Bone marrow (tissue), 2 donors: ENCODE measurements around the gene MMP25.
A peak's percentile ranks its signal among the peaks of the same experiment; 100 is the strongest.

ENCODE experiments used
- DNase-seq, 2 donors: peaks; one replicate each; lab custom pipeline; 2025; lab: John Stamatoyannopoulos, UW

The MMP25 gene, protein sequence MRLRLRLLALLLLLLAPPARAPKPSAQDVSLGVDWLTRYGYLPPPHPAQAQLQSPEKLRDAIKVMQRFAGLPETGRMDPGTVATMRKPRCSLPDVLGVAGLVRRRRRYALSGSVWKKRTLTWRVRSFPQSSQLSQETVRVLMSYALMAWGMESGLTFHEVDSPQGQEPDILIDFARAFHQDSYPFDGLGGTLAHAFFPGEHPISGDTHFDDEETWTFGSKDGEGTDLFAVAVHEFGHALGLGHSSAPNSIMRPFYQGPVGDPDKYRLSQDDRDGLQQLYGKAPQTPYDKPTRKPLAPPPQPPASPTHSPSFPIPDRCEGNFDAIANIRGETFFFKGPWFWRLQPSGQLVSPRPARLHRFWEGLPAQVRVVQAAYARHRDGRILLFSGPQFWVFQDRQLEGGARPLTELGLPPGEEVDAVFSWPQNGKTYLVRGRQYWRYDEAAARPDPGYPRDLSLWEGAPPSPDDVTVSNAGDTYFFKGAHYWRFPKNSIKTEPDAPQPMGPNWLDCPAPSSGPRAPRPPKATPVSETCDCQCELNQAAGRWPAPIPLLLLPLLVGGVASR

DNA sequence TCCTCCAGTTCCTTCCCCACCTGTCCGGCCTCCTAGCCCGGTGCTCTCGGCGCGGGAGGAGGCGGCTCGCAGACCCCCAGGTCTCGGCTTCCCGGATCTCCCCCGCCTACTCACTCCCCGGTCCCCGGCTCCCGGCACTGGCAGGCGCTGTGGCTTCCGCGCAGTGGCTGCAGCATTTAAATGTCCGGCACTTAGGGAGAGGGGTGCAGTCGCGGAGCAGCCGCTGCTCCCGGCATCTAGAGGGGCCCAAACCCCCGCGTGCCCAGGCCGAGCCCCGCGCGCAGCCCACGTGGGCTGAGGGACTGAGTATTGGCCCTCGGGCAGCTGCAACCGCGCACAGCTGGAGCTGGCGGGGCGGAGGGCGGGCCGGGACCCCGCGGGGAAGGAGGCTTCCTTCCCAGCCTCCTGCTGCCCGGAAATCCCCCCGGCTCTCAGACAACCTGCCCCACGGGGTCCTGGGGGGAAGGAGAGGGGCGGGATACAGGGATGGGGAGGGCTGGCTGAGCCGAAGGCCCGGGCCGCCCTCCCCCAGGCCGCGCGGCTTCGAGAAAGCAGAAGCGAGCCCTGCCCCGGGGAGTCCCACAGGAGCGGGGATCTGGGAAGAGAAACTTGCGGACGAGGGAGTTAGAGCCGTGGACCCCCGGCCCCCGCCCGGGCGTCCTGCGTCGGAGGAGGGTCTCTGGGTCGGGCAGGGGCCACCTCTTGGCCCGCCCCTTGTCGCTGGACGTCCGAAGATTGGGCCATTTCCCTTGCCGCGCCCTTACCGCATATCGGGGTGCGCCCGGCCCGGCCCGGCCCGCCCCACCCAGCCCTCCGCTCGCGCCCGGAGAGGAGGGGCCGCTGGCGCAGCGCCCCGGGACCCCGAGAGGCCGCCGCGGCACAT lies at the start of gene MMP25:
MMP25 (plus strand) TSS at position 804 of the 883 bp plus-strand sequence. CDS start 357 bp downstream, outside the sequence.
- peak in 1 of 2 donors; percentile 24 for DNase-seq

DNA sequence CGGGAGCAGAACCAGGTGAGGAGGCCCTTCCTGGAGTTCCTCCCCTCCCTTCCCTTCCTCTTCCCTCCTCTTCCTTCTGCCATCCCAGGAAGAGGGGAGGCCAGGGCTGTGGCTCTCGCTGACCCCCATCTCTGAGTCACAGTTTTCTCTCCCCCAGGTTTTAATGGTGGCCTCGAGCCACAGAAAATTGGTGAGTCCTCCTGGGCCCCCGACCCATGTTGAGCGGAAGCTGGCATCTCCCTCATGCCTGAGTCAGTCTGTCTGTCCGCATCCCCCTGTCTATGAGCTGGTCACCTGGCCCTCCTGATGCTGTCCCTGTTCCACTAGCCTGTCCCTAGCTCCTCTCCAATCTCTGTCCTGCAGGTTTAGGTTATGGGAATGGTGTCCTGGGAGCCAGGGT lies 46.4 kb upstream of the MMP25 start:
- DNase-seq = no peak

DNA sequence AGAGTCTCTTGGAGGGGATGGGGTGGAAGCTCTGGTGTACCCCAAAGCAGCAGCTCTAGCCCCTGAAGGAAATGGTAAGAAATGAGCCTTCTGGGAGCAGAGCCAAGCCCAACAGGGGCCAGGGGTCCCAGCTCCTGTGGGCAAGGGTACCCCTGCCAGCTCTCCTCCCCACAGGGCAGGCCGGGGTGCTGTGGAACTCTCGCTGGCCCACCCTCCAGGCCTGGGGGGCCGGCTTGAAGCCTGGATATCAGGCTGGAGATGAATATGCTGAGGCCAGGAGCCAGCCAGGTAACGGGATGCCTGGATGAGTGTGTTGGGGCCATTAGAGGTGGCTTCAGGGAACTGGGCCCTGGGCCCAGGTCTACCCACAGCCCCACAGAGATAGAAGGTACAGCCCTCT lies 45.8 kb upstream of the MMP25 start:
- DNase-seq = no peak

DNA sequence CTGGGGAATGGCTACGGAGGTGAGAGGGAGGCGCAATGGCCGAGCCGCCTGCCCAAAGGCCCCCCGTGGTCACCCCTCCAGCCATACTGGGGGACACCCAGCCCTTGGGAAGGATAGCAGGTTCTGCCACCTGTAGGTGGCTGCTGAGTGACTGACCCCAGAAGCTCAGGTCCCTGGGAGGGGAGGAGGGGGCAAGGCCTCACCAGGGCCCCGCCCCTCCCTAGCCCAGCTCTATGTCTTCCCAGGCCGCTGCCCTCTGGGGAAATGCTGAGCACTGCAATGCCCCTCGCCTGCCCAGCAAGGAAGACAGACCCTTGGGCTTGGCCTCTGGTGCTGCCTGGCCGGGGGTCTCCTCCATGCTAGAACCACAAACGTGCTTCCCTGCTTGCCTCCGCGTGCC lies 45.0 kb upstream of the MMP25 start:
- DNase-seq = no peak

DNA sequence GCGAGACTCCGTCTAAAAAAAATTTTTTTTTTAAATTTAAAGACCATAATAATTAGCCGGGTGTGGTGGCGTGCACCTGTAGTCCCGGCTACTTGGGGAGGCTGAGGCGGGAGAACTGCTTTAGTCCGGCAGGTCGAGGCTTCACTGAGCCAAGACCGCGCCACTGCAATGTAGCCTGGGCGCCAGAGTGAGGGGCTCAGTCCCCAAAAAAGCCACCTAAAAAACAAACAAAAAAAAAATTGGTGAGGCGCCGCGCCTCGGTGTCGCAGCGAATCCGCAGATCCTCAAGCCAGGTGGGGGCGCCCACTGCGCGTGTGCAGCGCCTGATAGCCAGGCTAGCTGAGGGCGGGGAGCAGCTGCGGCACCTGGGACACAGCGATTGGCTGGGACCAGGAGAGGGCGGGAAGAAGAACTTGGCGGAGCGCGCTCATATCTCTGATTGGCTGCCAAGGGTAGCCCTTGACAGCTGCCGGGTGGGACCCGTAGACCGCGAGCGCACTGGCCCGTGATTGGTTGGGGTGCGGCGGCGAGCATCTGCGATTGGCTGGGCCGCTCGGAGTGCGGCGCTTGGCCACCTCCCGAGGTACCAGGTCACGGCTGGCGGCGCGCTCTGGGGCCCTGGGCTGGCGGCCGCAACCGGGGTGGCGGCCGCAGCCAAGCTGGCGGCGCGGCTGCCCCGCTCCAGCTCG lies 42.6 kb upstream of the MMP25 start:
- peak; percentile 75 to 97 for DNase-seq

DNA sequence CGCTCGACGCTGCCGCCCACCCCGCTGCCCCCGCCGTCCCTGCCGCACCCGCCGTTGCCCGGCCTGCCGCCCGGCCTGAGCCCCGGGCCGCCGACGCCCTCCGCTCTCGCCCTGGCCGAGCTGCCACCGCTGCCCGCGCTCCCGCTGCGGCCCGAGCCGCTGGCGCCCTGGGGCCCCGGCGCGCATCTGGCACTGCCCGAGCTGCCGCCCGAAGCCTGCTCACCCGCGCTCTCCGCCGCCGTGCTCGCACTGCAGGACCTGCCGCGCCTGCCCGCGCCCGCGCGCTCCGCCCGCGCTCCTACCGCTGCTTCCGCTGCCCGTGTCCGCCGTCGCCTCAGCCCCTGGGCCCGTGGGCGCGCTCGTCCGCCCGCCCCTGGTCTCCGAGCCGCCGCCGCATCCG lies 42.0 kb upstream of the MMP25 start:
- no peak for DNase-seq

DNA sequence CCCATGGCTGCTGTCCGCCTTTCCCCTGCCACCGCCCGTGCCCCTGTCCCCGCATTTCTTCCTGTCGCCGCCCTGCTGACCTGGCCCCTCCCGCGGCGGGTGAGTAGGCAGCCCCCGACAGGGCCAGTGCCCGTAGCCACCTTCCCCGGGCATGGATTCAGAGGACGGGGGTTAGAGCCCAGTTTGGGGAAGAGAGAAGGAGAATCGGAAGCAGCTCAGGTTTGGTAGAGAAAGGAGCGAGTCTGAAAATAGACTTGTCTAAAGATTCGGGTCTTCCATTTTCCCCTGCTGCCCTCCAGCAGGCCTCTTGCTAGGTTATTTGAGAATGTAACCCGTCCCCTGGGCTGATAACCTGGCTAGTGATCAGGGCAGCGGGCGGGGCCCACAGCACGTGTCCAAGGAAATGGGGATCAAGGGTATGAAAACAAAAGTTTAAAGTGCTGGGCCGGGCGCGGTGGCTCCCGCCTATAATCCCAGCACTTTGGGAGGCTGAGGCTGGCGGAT lies 41.5 kb upstream of the MMP25 start:
- DNase-seq = no peak

DNA sequence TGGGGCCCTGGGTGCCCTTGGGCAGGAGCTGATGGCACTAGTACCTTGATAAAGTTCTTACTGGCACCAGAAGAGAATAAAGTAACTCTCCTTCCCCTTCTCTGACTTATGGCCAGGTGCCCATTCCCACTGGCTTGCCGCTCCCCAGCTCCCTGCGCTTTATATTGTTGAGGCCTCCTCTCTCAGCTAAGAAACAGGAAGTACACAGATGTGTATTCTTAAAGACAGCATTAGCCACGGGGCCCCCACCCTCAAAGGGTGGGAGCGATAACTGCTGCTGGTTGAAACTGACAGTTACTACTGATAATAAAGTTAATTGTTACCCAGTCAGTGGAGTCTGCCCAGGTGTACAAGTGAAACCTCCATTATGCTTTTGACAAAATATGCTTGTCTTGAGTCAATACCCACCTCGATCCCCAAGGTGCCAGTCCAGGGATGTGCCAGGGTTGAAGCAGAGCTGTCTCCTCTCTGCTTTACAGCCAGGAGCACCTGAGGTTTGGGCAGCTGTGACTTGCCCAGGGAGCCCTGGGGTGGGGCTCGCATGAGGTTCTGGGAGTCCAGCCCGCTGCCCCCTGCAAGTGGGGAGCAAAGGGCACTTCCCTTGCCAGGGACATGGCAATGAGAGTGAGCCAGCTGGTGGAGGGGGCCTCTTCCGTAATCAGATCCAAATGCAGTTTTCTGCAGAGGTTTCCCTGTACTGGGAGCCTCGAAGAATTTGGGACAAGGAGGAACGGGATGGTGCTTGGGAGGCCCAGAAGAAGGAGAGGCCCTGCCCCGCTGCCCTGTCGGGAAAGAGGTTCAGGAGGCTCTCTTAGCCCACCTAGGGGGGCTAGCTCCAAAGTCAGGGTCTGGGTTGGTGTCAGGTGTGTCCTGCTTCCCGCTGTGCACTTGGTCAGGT lies 39.1 kb upstream of the MMP25 start:
- DNase-seq = no peak

DNA sequence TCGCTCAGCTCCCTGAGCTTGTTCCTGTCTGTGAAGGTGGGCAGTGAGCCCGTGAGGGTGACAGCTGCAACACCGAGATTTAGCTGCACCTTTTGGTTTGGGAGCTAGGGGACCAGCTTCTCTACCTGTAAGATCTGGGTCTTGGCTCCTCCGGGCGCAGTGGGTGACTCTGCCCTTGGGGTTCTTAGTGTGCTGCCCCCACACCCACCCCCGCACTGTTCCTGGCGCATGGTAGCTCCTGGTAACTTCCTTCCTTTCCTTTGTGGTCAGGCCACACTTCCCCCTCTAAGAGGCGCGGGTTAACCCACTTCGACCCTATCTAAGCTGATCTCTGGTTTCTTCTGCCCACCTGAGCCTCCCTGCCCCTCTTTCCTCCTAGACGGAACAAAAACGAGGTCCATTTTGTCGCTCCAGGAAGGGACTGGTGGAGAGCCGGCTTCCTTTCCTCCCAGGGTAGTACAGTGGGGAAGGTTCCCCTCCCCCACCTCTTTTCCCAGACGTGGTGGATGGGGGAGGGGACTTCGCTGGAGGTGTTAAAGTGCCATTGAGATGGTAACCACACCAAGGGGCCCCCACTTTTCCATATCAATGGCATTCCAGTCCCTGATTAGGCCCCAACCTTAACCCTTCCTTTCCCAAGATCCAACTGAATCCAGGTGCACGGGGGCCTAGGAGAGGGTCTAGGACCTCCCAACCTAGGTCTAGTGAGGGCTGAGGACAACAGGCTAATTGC lies 38.2 kb upstream of the MMP25 start:
- peak in 1 of 2 donors; percentile 24 for DNase-seq

DNA sequence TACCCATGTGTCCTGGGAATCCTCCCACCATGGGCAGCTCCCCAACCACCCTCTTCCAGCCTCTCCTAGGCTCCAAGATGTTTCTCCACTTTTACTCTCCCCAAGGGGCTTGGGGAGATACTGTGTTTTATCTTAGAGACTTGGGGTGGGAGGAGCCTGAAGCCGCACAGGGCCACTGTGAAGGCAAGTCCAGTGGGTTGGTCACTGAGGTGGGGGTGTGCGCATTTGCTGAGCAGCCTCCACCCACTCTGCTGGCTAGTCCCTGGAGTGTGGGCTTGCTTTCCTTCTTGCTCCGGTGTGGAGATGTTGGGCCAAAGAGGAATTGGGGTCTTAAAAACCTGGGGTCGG lies 37.7 kb upstream of the MMP25 start:
- DNase-seq = no peak

DNA sequence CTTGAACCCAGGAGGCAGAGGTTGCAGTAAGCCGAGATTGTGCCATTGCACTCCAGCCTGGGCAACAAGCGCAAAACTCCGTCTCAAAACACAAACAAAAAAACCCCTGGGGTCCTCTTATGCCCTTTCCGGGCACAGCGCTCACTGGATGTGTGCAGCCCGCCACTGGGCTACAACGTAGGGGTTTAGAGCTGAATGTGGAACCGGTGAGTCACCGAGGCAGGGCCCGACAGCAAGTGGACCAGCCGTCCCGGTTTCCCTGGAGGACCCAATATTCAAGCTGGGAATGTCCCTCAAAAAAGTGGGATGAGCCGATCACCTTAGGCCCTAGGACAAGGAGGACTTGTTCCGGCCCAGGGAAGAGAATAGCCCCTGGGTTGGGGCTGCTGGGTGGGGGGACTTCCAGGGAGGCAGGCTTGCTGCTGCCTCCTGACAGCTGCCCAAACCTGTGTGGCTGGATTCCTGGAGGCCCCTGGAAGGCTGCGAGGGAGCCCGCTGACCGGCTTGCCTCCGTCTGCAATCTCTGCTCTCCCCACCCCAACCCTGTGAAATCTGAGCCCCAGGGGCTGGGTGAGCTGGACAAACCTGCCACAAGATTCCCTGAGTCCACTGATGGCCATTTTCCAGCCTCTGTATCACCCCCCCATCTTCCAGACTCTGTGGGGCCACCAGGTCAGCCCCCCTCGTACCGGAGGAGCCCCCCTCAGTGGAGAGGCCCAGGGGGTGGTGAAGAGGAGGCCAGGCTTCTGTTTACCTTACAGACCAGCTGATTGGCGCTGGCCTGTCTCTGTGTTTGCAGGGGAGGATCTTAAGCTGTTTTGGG lies 36.6 kb upstream of the MMP25 start:
- DNase-seq = no peak

DNA sequence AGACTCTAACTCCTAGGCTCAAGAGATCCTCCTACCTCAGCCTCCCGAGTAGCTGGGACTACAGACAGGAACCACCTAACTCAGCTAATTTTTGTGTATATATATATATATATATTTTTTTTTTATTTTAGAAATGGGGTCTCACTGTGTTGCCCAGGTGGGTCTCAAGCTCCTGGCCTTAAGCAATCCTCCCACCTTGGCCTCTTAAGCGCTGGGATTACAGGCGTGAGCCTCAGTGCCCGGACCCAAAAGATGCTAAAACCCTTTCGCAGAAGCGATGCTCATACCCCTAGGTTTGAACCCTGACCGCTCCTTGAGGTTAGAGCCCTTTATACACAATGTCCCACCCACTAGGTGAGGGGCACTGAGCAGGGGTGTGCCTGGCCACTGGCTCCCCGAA lies 35.9 kb upstream of the MMP25 start:
- DNase-seq = no peak

DNA sequence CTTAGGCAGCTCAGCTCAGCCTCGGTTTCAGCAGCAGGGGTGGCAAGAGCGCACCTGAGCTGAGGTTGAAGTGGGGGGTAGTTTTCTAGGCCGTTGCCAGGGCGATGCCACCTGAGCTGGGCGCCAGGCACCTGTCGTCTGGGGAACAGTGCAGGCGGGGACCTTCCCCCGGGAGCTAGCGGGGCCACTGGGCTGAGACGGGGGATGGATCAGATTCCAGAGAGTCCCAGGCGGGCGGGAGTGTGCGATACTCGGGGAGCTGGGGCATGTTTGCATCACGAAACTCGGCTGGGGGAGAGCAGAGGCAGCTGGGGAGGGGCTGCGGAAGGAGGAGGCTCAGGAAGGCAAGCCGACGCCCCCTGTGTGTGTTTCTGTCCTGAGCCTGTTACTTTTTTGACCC lies 34.1 kb upstream of the MMP25 start:
- DNase-seq = no peak

DNA sequence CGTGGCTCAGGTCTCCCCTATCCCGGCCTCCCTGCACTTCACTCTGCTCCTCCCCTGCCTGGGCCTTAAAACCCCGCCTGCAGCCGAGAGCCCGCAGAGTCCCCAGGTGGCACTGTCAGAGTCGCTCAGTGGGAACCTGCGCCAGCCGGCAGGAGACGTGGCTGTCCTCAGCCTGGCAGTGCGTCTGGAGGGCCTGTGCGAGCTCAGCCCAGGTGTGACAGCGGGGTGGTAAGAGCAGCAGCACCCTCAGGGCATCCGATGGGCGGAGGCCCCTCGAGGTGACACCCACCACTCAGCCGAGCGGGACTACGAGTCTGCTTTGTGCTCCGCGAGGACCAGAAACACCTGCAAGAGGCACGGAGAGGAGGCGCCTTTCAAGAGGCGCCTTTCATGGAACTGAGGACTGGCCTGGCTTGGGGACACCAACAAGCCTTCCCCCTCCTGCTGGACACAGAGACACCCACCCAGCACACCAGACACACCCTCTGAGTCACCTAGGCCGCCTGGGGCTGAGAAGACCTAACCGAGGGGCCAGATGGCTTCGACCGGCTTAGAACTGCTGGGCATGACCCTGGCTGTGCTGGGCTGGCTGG lies 33.4 kb upstream of the MMP25 start, which contains the start of gene CLDN9:
CLDN9 (plus strand) TSS at position 96 of the 593 bp plus-strand sequence; CDS start at position 536, 440 bp downstream.
- DNase-seq = no peak

DNA sequence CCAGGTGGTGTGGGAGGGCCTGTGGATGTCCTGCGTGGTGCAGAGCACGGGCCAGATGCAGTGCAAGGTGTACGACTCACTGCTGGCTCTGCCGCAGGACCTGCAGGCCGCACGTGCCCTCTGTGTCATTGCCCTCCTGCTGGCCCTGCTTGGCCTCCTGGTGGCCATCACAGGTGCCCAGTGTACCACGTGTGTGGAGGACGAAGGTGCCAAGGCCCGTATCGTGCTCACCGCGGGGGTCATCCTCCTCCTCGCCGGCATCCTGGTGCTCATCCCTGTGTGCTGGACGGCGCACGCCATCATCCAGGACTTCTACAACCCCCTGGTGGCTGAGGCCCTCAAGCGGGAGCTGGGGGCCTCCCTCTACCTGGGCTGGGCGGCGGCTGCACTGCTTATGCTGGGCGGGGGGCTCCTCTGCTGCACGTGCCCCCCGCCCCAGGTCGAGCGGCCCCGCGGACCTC lies 32.8 kb upstream of the MMP25 start:
- DNase-seq = no peak

DNA sequence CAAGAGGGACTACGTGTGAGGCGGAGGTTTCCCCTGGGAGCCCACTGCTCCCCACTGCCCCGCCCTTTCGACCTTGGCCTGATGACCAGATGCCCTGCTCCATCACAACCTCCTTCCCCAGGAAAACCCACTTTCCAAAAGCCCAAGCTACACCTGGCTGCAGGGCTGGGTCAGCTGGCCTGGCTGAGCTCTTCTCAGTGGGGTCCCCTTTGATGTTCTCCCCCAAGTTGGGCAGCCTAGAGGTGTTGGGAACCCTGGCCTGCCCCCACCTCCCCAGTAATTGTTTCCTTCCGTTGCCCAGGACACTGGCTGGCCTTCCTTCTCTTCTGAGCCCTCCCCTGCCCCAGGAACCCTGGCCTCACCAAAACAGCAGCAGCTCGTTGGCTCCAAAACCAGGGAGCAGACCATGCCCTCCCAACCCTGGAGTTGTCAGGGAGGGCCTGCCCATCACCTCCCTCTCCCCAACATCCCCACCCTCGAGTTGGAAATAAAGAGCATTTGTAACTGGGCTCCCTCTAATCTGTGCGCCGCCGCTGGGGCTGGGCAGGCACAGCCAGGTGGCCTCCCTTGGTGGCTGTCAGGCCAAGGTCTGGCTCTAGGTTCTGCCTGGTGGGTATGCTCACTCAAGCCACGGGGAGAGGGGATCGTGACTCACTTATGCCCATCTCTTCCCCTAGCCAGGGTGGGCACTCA lies 32.2 kb upstream of the MMP25 start:
- no peak for DNase-seq

DNA sequence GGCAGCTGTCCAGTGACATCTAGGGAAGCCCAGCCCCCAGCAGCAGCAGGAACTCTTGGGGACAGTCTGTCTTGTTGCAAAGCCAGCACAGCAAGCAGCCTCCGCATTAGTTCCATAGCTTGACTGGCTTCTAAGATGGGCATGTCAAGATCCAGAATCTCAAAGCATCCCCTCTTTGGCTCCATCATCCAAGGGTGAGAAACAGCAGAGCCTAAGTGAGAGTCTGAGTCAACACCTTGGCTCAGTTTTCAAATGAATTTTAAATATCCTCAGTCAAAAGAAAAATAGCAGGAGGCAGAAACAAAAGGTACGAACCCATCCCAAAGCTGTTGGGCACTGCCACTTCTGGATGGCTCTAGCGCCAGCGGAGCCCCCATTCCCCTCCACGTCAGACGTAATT lies 31.4 kb upstream of the MMP25 start:
- DNase-seq = no peak

DNA sequence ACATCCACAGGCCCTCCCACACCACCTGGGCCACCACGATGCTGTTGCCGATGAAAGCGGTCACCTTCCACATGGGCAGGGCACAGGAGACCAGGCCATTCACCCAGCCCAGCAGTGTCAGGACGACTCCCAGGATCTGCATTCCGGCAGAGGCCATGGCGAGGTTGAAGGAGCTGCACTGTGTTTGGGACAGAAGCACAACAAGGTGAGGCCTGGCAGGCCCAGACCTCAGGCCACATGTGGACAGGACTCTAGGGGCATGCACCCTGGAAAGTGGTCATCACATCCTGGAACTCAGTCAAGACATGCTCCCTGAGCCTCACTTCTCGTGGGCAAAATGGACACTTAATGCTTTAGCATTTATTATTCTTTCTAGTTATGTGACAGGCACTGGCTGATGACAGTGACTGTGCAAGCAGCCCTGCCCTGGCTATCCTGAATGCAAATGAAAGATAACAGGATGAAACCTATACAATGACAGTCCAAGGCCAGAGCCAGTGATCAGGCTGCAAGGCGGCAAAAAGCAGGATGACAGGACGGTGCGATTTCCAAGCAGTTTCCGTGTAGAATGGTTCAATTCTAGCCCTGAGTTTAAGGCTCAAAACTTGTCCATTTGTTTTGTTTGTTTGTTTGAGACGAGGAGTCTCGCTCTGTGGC lies 30.4 kb upstream of the MMP25 start:
- DNase-seq = no peak
